AML-193 (cell line): ENCODE data around the gene C3orf38.
"Not testable (repeated sequence)": the region's sequence is repeated elsewhere in the genome, so short reads cannot be mapped to it uniquely, and the experiment has no call there.

Experiments used
- DNase-seq, 2 experiments: peaks; one replicate each; lab custom pipeline; 2025; lab: John Stamatoyannopoulos, UW

Gene C3orf38

GRCh38 chr3:88152841-88153240 lies 3.1 kb downstream of the C3orf38 start:
- DNase-seq: no peak

- DNase-seq: no peak
Observed at GRCh38 chr3:88166419-88166971, 16.7 kb downstream of the C3orf38 start.

- no peak for DNase-seq
Observed at GRCh38 chr3:88167173-88167572, 17.4 kb downstream of the C3orf38 start.

GRCh38 chr3:88167704-88168103 lies 17.9 kb downstream of the C3orf38 start:
- no peak for DNase-seq

- no peak for DNase-seq
Observed at GRCh38 chr3:88168171-88168570, 18.4 kb downstream of the C3orf38 start.

- peak; percentile 63 to 74 for DNase-seq
Observed at GRCh38 chr3:88180398-88180999, 30.7 kb downstream of the C3orf38 start.

GRCh38 chr3:88182165-88182918 lies 32.6 kb downstream of the C3orf38 start:
- DNase-seq: not testable (repeated sequence)

GRCh38 chr3:88188436-88188835 lies 38.7 kb downstream of the C3orf38 start:
- DNase-seq: no peak

- no peak for DNase-seq
Observed at GRCh38 chr3:88189361-88189810, 39.6 kb downstream of the C3orf38 start.

GRCh38 chr3:88191872-88192409 lies 42.2 kb downstream of the C3orf38 start:
- DNase-seq: no peak

GRCh38 chr3:88192631-88193030 lies 42.9 kb downstream of the C3orf38 start:
- DNase-seq: no peak

- DNase-seq: no peak
Observed at GRCh38 chr3:88195951-88196434, 46.2 kb downstream of the C3orf38 start.

- no peak for DNase-seq
Observed at GRCh38 chr3:88198121-88198520, 48.4 kb downstream of the C3orf38 start.

GRCh38 chr3:88203642-88204055 lies 53.9 kb downstream of the C3orf38 start:
- peak; percentile 61 to 78 for DNase-seq
